ENCODE results near the gene RGS17. TPM values are rescaled to one million over a fixed set of nuclear protein-coding genes. Genes with fewer than 3 reads are reported as not detected.

RGS17 gene
- total and polyA plus RNA-seq, 2 of the 13 experiments (the other 11 are each of a cell fraction or from before 2014, with no cell fraction given): 0.04 TPM; not detected in 1

DNA sequence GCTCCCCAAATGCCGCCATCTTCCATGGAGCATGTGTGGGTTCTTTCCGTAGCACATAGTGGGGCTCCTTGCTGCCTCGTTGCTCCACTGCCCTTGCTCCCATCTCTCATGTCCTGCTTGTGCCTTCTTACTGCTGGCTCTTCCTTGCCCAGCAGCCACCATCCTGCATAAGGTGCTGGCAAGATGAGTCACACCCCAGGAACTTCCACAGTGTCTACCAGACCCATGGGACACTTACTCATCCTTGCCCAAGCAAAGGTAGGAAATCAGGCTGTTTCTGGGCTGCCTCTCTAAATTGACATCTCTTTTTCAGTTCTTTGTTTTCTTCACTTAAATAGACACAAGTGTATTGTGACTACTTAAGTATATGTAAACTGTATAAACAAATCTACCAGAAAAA is 39.4 kb upstream of the RGS17 start:
- Histone ChIP-seq H3K9me3 (ENCODE audit: low read length) (no peaks in the 10 kb centered on the region), H2AFZ (ENCODE audit: low read length) (no peak overlapping the region), H3K9ac (ENCODE audit: insufficient read depth, low read depth, low read length) (no peak overlapping the region), H4K20me1 (ENCODE audit: insufficient read depth, low read length) (no peaks in the 10 kb centered on the region; the same call in 1 of the 2 replicates), H3K4me2 (ENCODE audit: low read depth, low read length) (no peak overlapping the region), H3K36me3 (replicated peaks in 1 of 2; ENCODE audit: control insufficient read depth in 1 of 2, insufficient read depth in 2 of 2, low read length in 2 of 2) (no peaks in the 10 kb centered on the region), H3K4me1 (ENCODE audit: insufficient read depth, low read length) (peaks cover 6% of the 10 kb centered on the region), H3K27ac (ENCODE audit: extremely low read length, insufficient read depth, low read length) (no peak overlapping the region), H3K79me2 (ENCODE audit: insufficient read depth, low read length) (no peaks in the 10 kb centered on the region), H3K27me3 (ENCODE audit: control insufficient read depth in 1 of 2, insufficient read depth in 2 of 2, low read length in 2 of 2) (no peaks in the 10 kb centered on the region), H3K4me3 (replicated peaks in 1 of 3; ENCODE audit: insufficient read depth in 1 of 3, low read depth in 2 of 3, low read length in 3 of 3) (no peak overlapping the region)
- no peak for FAIRE-seq
- no peak for DNase-seq (ENCODE audit: low spot score)
- ChIA-PET POLR2A (no interaction called here), CTCF (ENCODE audit: low intra/inter-chr PET ratio, low total read pairs) (no interaction called here)
- 0% methylated on average over 3 of the region's 3 CpGs for WGBS (ENCODE audit: low lambda C conversion rate)
- ATAC-seq: no peak
- BruUV-seq (replicated peaks): no TSS peak
- in situ Hi-C loops (cut with HindIII; ENCODE audit: extremely low pct_ligation_motif_present, low pct_unique_long_range_greater_than_20kb): no loop called here
- intact Hi-C loops (cut with micrococcal nuclease; ENCODE audit: unreplicated experiment): no loop called here
- TF ChIP-seq FOSL2 (CRISPR knock-in tag; IDR thresholded peaks at IDR 0.05): peak; percentile 57
- TF ChIP-seq NPAS2 (CRISPR knock-in tag; IDR thresholded peaks at IDR 0.05; ENCODE audit: borderline replicate concordance): no peak

DNA sequence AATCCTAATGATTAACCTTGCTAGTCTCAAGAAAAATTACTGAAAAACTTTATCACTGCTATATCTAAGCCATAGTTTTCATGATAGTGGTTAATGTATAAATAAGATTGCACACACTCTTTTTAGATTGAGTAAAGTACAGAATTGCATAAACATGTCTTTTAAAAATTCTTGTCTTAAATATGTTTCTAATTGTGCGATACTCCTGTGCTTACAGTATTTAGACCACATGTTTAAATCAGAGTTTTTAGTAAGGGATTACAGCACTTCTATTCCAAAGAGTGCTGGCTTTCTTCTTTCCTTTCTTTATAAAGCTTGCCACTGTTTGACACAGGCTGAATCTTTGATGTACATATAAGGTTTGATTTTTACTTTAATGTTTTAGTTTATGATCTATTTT is 36.8 kb upstream of the RGS17 start:
- DNase-seq (ENCODE audit: low spot score): no peak
- Histone ChIP-seq H3K4me3 (replicated peaks in 1 of 3; ENCODE audit: insufficient read depth in 1 of 3, low read depth in 2 of 3, low read length in 3 of 3) (no peak overlapping the region), H3K27me3 (ENCODE audit: control insufficient read depth in 1 of 2, insufficient read depth in 2 of 2, low read length in 2 of 2) (no peaks in the 10 kb centered on the region), H3K9ac (ENCODE audit: insufficient read depth, low read depth, low read length) (no peak overlapping the region), H3K36me3 (replicated peaks in 1 of 2; ENCODE audit: control insufficient read depth in 1 of 2, insufficient read depth in 2 of 2, low read length in 2 of 2) (no peaks in the 10 kb centered on the region), H3K9me3 (ENCODE audit: low read length) (no peaks in the 10 kb centered on the region), H3K4me2 (ENCODE audit: low read depth, low read length) (no peak overlapping the region), H4K20me1 (ENCODE audit: insufficient read depth, low read length) (no peaks in the 10 kb centered on the region), H3K4me1 (ENCODE audit: insufficient read depth, low read length) (peaks cover 6% of the 10 kb centered on the region), H3K79me2 (ENCODE audit: insufficient read depth, low read length) (no peaks in the 10 kb centered on the region), H3K27ac (ENCODE audit: extremely low read length, insufficient read depth, low read length) (no peak overlapping the region), H2AFZ (ENCODE audit: low read length) (no peak overlapping the region)
- no TSS peak for BruUV-seq (replicated peaks)
- CTCF ChIA-PET (ENCODE audit: low intra/inter-chr PET ratio, low total read pairs): no interaction called here
- 5% methylated on average over 1 of the region's 1 CpG for WGBS (ENCODE audit: low lambda C conversion rate)
- POLR2A ChIA-PET: no interaction called here
- ATAC-seq: no peak
- FAIRE-seq: no peak
- TF ChIP-seq BRF2 (CRISPR knock-in tag; IDR thresholded peaks at IDR 0.05) (no peak), ZNF589 (CRISPR knock-in tag; conservative IDR thresholded peaks at IDR 0.05) (no peak), FOXP1 (IDR thresholded peaks at IDR 0.05) (no peak), FOXP1 (CRISPR knock-in tag; IDR thresholded peaks at IDR 0.05) (no peak), MAFF (IDR thresholded peaks at IDR 0.05; ENCODE audit: low read depth, low read length) (no peak), RAD51 (IDR thresholded peaks at IDR 0.05; ENCODE audit: borderline replicate concordance) (no peak), ZNF639 (CRISPR knock-in tag; conservative IDR thresholded peaks at IDR 0.05) (no peak), ZSCAN29 (CRISPR knock-in tag; conservative IDR thresholded peaks at IDR 0.05) (no peak), ZNF296 (CRISPR knock-in tag; conservative IDR thresholded peaks at IDR 0.05) (no peak), ZNF292 (CRISPR knock-in tag; IDR thresholded peaks at IDR 0.05; ENCODE audit: borderline replicate concordance, low read depth) (no peak)
- TF ChIP-seq, protein P1, sequence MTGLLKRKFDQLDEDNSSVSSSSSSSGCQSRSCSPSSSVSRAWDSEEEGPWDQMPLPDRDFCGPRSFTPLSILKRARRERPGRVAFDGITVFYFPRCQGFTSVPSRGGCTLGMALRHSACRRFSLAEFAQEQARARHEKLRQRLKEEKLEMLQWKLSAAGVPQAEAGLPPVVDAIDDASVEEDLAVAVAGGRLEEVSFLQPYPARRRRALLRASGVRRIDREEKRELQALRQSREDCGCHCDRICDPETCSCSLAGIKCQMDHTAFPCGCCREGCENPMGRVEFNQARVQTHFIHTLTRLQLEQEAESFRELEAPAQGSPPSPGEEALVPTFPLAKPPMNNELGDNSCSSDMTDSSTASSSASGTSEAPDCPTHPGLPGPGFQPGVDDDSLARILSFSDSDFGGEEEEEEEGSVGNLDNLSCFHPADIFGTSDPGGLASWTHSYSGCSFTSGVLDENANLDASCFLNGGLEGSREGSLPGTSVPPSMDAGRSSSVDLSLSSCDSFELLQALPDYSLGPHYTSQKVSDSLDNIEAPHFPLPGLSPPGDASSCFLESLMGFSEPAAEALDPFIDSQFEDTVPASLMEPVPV (CRISPR knock-in tag; IDR thresholded peaks at IDR 0.05): no peak
- intact Hi-C loops (cut with micrococcal nuclease; ENCODE audit: unreplicated experiment) (no loop called here), in situ Hi-C loops (cut with HindIII; ENCODE audit: extremely low pct_ligation_motif_present, low pct_unique_long_range_greater_than_20kb) (no loop called here)
